Osteocyte (in vitro differentiated cells): ENCODE results near the gene MICOS13. TPM values are rescaled to one million over a fixed set of nuclear protein-coding genes. Genes with fewer than 3 reads are reported as not detected.

Experiments
- DNase-seq: peaks from one replicate; pipeline ENCODE4 v3.0.0; 2021; ENCODE audit warnings: mixed read lengths; ENCODE audit not compliant: unreplicated experiment; ENCODE audit errors: extremely low spot score
- H3K27ac Mint-ChIP-seq: one replicate; pipeline ENCODE4 v1.8.0; 2021; ENCODE audit warnings: mild to moderate bottlenecking, mixed read lengths; ENCODE audit not compliant: unreplicated experiment
- H3K27me3 Mint-ChIP-seq: one replicate; pipeline ENCODE4 v1.8.0; 2021; ENCODE audit warnings: mixed read lengths; ENCODE audit not compliant: unreplicated experiment
- H3K36me3 Mint-ChIP-seq: one replicate; pipeline ENCODE4 v1.8.0; 2021; ENCODE audit warnings: mixed read lengths; ENCODE audit not compliant: unreplicated experiment
- H3K4me1 Mint-ChIP-seq: one replicate; pipeline ENCODE4 v1.8.0; 2021; ENCODE audit warnings: mixed read lengths; ENCODE audit not compliant: unreplicated experiment
- H3K4me3 Mint-ChIP-seq: one replicate; pipeline ENCODE4 v1.8.0; 2021; ENCODE audit warnings: mild to moderate bottlenecking, moderate library complexity, mixed read lengths; ENCODE audit not compliant: unreplicated experiment
- H3K9me3 Mint-ChIP-seq: one replicate; pipeline ENCODE4 v1.8.0; 2021; ENCODE audit warnings: mixed read lengths; ENCODE audit not compliant: unreplicated experiment
- total RNA-seq: library from RNA; stranded (reverse); gene quantifications from 2 replicates; pipeline ENCODE4 v1.2.1, GENCODE V29; 2021
- TF ChIP-seq, protein P1 (sequence below): fragments of 200-600 bp; sonication (generic); IDR thresholded peaks from 2 replicates; pipeline ENCODE4 v1.5.0; 2021; ENCODE audit warnings: antibody characterized with exemption, mild to moderate bottlenecking, moderate library complexity

MICOS13 gene
- total RNA-seq, 1 donor from 2014 or later = 60.7 TPM

DNA sequence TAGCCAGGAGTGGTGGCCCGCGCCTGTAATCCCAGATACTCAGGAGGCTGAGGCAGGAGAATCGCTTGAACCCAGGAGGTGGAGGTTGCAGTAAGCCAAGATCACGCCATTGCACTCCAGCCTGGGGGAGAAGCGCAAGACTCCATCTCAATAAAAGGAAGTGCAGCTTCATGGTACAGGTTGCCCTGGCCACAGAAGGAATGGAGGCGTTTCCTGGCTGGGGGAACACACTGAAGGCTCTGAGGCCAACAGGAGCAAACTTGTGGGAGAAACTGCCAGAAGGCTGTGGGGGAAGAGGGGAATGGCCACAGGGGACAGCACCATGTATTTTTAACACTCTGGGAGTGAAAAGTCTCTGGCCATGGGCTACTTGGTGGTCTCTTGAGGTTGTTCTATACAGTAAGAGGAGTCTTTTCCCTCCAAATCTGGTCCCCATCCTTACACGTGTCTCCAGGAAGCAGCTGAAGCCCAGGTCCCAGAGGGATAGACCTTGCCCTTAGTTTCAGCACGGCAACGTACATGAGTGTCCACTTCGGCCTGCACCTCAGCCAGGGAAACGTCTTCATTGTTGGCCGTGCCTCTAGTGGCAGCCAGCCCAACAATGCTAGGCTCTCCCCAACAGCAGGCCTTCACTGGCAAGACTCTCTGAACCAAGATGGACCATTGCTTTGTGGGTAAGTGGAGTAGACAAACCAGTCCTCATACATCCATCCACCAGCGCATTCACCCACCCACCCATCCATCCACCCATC lies 7.4 kb downstream of the MICOS13 start:
- TF ChIP-seq, protein P1, sequence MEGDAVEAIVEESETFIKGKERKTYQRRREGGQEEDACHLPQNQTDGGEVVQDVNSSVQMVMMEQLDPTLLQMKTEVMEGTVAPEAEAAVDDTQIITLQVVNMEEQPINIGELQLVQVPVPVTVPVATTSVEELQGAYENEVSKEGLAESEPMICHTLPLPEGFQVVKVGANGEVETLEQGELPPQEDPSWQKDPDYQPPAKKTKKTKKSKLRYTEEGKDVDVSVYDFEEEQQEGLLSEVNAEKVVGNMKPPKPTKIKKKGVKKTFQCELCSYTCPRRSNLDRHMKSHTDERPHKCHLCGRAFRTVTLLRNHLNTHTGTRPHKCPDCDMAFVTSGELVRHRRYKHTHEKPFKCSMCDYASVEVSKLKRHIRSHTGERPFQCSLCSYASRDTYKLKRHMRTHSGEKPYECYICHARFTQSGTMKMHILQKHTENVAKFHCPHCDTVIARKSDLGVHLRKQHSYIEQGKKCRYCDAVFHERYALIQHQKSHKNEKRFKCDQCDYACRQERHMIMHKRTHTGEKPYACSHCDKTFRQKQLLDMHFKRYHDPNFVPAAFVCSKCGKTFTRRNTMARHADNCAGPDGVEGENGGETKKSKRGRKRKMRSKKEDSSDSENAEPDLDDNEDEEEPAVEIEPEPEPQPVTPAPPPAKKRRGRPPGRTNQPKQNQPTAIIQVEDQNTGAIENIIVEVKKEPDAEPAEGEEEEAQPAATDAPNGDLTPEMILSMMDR = no peak
- Mint-ChIP-seq H3K9me3 (no peaks in the 10 kb centered on the region), H3K27me3 (no peaks in the 10 kb centered on the region), H3K4me3 (no peak overlapping the region), H3K36me3 (peaks cover 5% of the 10 kb centered on the region), H3K4me1 (no peaks in the 10 kb centered on the region), H3K27ac (no peak overlapping the region)
- no peak for DNase-seq

GRCh38 chr19:5671600-5671999 lies 8.7 kb downstream of the MICOS13 start:
- Mint-ChIP-seq H3K9me3 (no peaks in the 10 kb centered on the region), H3K36me3 (peaks cover 16% of the 10 kb centered on the region), H3K27ac (no peak overlapping the region), H3K4me1 (no peaks in the 10 kb centered on the region), H3K27me3 (no peaks in the 10 kb centered on the region), H3K4me3 (no peak overlapping the region)
- no peak for DNase-seq
- TF ChIP-seq, protein P1 = no peak

DNA sequence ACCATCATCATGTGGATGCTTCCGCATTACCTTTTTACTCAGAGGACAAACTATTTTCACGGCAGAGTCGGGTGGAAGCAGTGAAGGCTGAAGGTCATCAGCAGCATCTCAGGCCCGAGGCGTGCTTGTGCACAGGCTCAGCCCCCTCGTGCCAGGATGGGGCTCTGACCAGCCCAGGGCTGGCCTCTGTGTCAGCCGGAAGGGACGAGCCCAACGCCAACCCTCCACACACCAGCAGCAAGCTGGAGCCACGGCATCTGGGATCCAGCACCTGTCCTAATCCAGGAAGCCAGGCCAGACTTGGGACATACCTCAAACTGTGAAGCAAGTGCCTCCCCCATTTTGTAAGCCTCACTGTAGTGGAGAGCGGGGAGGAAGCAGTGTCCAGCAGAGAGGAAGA lies 11.1 kb downstream of the MICOS13 start:
- H3K4me3 Mint-ChIP-seq = no peak overlapping the region
- TF ChIP-seq, protein P1 = no peak
- DNase-seq = no peak
- H3K27ac Mint-ChIP-seq = no peak overlapping the region
- H3K27me3 Mint-ChIP-seq = no peaks in the 10 kb centered on the region
- peaks cover 36% of the 10 kb centered on the region for H3K36me3 Mint-ChIP-seq
- no peaks in the 10 kb centered on the region for H3K9me3 Mint-ChIP-seq
- H3K4me1 Mint-ChIP-seq = no peaks in the 10 kb centered on the region

DNA sequence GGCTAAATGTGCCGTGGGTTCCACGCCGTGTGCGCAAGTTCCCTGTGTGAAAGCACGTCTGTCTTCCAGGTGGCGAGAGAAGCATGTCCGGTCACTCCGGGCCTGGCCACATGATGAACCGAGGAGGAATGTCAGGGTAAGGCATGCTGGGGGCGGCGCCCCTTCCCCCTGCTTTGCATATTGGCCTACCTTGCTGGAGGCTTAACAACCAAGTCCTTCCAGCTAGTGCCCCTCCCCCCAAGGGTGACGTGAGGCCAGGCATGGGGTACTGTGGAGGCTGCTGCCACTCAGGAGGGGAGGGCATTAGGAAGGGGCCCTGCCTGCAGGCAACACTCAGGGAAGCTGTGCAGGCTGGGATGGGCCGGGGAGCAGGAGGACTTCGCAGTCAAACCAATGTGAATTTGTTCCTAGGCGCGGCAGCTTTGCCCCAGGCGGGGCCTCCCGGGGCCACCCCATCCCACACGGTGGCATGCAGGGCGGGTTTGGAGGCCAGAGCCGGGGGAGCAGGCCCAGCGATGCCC lies 12.5 kb downstream of the MICOS13 start:
- Mint-ChIP-seq H3K4me3 (no peak overlapping the region), H3K4me1 (no peaks in the 10 kb centered on the region), H3K36me3 (peaks cover 36% of the 10 kb centered on the region), H3K9me3 (no peaks in the 10 kb centered on the region), H3K27me3 (no peaks in the 10 kb centered on the region), H3K27ac (no peak overlapping the region)
- no peak for DNase-seq
- TF ChIP-seq, protein P1 = no peak

- H3K36me3 Mint-ChIP-seq = peaks cover 36% of the 10 kb centered on the region
- no peak overlapping the region for H3K27ac Mint-ChIP-seq
- H3K4me1 Mint-ChIP-seq = no peaks in the 10 kb centered on the region
- H3K27me3 Mint-ChIP-seq = no peaks in the 10 kb centered on the region
- no peak overlapping the region for H3K4me3 Mint-ChIP-seq
- no peak for DNase-seq
- TF ChIP-seq, protein P1 = no peak
- no peaks in the 10 kb centered on the region for H3K9me3 Mint-ChIP-seq
These were observed 13.2 kb downstream of the MICOS13 start for GRCh38 chr19:5666921-5667610.
